Neural progenitor cell (in vitro differentiated cells): Measurements from ENCODE around the gene DDX39B. TPM values are rescaled to one million over a fixed set of nuclear protein-coding genes. Genes with fewer than 3 reads are reported as not detected.

Experiments
- DNase-seq: peaks from one replicate; pipeline ENCODE4 v3.0.0-alpha.2; 2016; ENCODE audit warnings: low spot score
- H2AFZ ChIP-seq: fragments of 200-600 bp; sonication (generic); replicated peaks from 2 replicates; pipeline ENCODE4 v1.6.1; 2016; ENCODE audit warnings: antibody characterized with exemption
- H3F3A ChIP-seq: fragments of 200-600 bp; sonication (generic); 2 replicates; pipeline ENCODE4 v1.6.1; 2016; ENCODE audit warnings: antibody characterized with exemption, low read depth
- H3K27ac ChIP-seq: fragments of 200-600 bp; sonication (generic); 2 replicates; pipeline ENCODE4 v1.5.1; 2016; ENCODE audit warnings: mild to moderate bottlenecking
- H3K27me3 ChIP-seq: fragments of 200-600 bp; sonication (generic); 2 replicates; pipeline ENCODE4 v1.6.1; 2016; ENCODE audit warnings: mild to moderate bottlenecking, moderate library complexity
- H3K36me3 ChIP-seq: fragments of 200-600 bp; sonication (generic); 2 replicates; pipeline ENCODE4 v1.5.1; 2016
- H3K4me1 ChIP-seq: fragments of 200-600 bp; sonication (generic); 2 replicates; pipeline ENCODE4 v1.6.1; 2016; ENCODE audit warnings: mixed run types
- H3K4me2 ChIP-seq: fragments of 200-600 bp; sonication (generic); 2 replicates; pipeline ENCODE4 v1.6.1; 2016
- H3K4me3 ChIP-seq: fragments of 200-600 bp; sonication (generic); 2 replicates; pipeline ENCODE4 v1.5.1; 2016
- H3K79me2 ChIP-seq: fragments of 200-600 bp; sonication (generic); 2 replicates; pipeline ENCODE4 v1.6.1; 2016; ENCODE audit warnings: low read depth
- H3K9ac ChIP-seq: fragments of 200-600 bp; sonication (generic); 2 replicates; pipeline ENCODE4 v1.6.1; 2016
- H3K9me3 ChIP-seq: fragments of 200-600 bp; sonication (generic); 2 replicates; pipeline ENCODE4 v1.5.1; 2016; ENCODE audit warnings: low read depth
- H4K20me1 ChIP-seq: fragments of 200-600 bp; sonication (generic); 2 replicates; pipeline ENCODE4 v1.6.1; 2016; ENCODE audit warnings: low read depth
- H3K27ac Mint-ChIP-seq: 3 replicates; pipeline ENCODE4 v1.8.0; 2021; ENCODE audit warnings: mixed read lengths
- H3K27me3 Mint-ChIP-seq: 2 replicates; pipeline ENCODE4 v1.8.0; 2022; ENCODE audit warnings: low read depth, mild to moderate bottlenecking, inconsistent platforms, moderate library complexity, mixed read lengths; ENCODE audit not compliant: insufficient read depth
- H3K36me3 Mint-ChIP-seq: 3 replicates; pipeline ENCODE4 v1.8.0; 2021; ENCODE audit warnings: mixed read lengths
- H3K4me1 Mint-ChIP-seq: 3 replicates; pipeline ENCODE4 v1.8.0; 2021; ENCODE audit warnings: mixed read lengths
- H3K4me3 Mint-ChIP-seq: 3 replicates; pipeline ENCODE4 v1.8.0; 2021; ENCODE audit warnings: mild to moderate bottlenecking, moderate library complexity, mixed read lengths
- H3K9me3 Mint-ChIP-seq: 3 replicates; pipeline ENCODE4 v1.8.0; 2020; ENCODE audit warnings: mixed read lengths
- CTCF ChIP-seq: fragments of 200-600 bp; sonication (generic); IDR thresholded peaks from 2 replicates; pipeline ENCODE4 v1.5.1; 2017; ENCODE audit warnings: antibody characterized with exemption, mild to moderate bottlenecking
- EZH2 ChIP-seq: fragments of 200-600 bp; sonication (generic); IDR thresholded peaks from 2 replicates; pipeline ENCODE4 v1.6.1; 2017; ENCODE audit warnings: antibody characterized with exemption, mild to moderate bottlenecking, moderate library complexity
- EZH2phosphoT487 ChIP-seq: fragments of 200-600 bp; sonication (generic); IDR thresholded peaks from 2 replicates; pipeline ENCODE4 v1.6.1; 2017; ENCODE audit warnings: antibody characterized with exemption
- total RNA-seq: library from RNA; depleted of rRNA; stranded (reverse); fragments of >200 nt; gene quantifications from 2 replicates; pipeline ENCODE4 v1.2.3, GENCODE V29; 2015; ENCODE audit warnings: low replicate concordance

Gene DDX39B
- total RNA-seq, 1 donor from 2014 or later, result 493 TPM

DNA sequence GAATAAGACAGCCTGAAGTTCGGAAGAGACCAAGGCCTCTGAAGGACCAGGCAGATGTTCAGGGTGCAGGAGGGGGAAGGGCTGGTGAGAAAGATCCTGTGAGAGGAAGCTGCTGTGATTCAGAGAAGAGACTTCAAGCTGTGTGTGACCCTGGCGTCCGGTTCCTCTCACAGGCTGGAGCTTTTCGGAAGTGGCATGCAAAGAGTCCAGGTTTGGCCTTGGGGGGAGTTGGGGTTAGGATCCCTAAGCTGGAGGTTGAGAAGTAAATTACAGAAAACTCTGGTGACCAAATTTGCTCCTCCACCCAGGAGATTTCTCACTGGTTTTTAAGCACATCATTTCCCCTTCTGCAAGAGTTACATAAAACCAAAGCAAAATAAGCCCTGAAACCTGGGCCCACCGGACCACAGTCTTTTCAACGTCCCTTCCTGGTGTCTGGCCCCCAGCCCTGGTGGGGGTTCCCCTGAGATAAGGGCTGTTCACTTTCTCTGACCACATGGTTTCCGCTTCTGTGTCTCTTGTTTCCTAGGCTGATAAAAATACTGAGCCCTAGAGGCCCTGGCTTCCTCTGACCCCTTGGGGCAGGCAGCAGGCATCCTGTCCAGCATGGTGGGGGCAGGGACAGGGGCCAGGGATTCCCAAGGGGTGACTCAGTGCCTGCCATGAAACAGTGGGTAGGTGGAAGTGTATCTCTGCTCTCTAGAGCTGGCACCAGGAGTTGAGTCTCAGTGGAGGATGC lies 18.3 kb upstream of the DDX39B start:
- Histone ChIP-seq H4K20me1 (no peaks in the 10 kb centered on the region), H3K9me3 (no peaks in the 10 kb centered on the region), H3K36me3 (no peaks in the 10 kb centered on the region), H3K27ac (no peak overlapping the region), H3K4me3 (no peak overlapping the region), H2AFZ (no peak overlapping the region), H3K9ac (no peak overlapping the region), H3K79me2 (no peaks in the 10 kb centered on the region), H3K27me3 (no peaks in the 10 kb centered on the region), H3K4me1 (no peaks in the 10 kb centered on the region), H3F3A (no peaks in the 10 kb centered on the region), H3K4me2 (no peak overlapping the region)
- DNase-seq, result no peak
- Mint-ChIP-seq H3K4me3 (no peak overlapping the region), H3K27me3 (no peaks in the 10 kb centered on the region), H3K4me1 (no peaks in the 10 kb centered on the region), H3K27ac (no peak overlapping the region), H3K9me3 (no peaks in the 10 kb centered on the region), H3K36me3 (peaks cover 12% of the 10 kb centered on the region)
- TF ChIP-seq CTCF (no peak), EZH2phosphoT487 (no peak), EZH2 (no peak)

DNA sequence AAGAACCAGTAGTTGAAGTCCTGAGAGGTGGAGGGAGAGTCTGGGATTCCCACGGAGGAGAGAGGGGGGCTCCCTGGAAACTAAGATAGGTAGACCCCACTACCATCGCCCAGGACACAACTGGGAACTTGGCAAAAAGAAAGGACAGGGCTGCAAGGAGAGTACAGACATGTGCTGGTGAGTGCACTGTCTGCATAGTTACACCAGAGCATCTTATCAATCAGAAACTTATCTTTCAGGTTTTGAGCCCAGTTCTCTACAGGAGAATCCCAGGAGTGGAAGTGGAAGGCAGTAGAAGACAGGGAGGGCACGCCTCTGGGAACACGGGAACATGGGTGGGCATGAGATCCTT lies 17.8 kb upstream of the DDX39B start:
- TF ChIP-seq CTCF (no peak), EZH2phosphoT487 (no peak), EZH2 (no peak)
- Histone ChIP-seq H3K36me3 (no peaks in the 10 kb centered on the region), H3K4me2 (no peak overlapping the region), H3K9me3 (no peaks in the 10 kb centered on the region), H3K27me3 (no peaks in the 10 kb centered on the region), H3K9ac (no peak overlapping the region), H4K20me1 (no peaks in the 10 kb centered on the region), H3K4me3 (no peak overlapping the region), H3F3A (no peaks in the 10 kb centered on the region), H3K79me2 (peaks cover 1% of the 10 kb centered on the region), H3K27ac (no peak overlapping the region), H2AFZ (no peak overlapping the region), H3K4me1 (no peaks in the 10 kb centered on the region)
- Mint-ChIP-seq H3K36me3 (peaks cover 12% of the 10 kb centered on the region), H3K9me3 (no peaks in the 10 kb centered on the region), H3K27me3 (no peaks in the 10 kb centered on the region), H3K27ac (no peak overlapping the region), H3K4me3 (no peak overlapping the region), H3K4me1 (no peaks in the 10 kb centered on the region)
- no peak for DNase-seq

GRCh38 chr6:31558631-31559500 lies 17.1 kb upstream of the DDX39B start:
- peaks cover 12% of the 10 kb centered on the region for H3K36me3 Mint-ChIP-seq
- Histone ChIP-seq H3K4me1 (no peaks in the 10 kb centered on the region), H3K36me3 (no peaks in the 10 kb centered on the region), H3K4me3 (no peak overlapping the region), H3K27me3 (no peaks in the 10 kb centered on the region), H3K9me3 (no peaks in the 10 kb centered on the region), H3K79me2 (peaks cover 3% of the 10 kb centered on the region), H3K4me2 (no peak overlapping the region), H3K27ac (no peak overlapping the region), H2AFZ (no peak overlapping the region), H4K20me1 (no peaks in the 10 kb centered on the region), H3F3A (no peaks in the 10 kb centered on the region), H3K9ac (no peak overlapping the region)
- H3K9me3 Mint-ChIP-seq, result no peaks in the 10 kb centered on the region
- TF ChIP-seq CTCF (no peak), EZH2 (no peak), EZH2phosphoT487 (no peak)
- no peak overlapping the region for H3K4me3 Mint-ChIP-seq
- no peaks in the 10 kb centered on the region for H3K27me3 Mint-ChIP-seq
- H3K4me1 Mint-ChIP-seq, result no peaks in the 10 kb centered on the region
- H3K27ac Mint-ChIP-seq, result no peak overlapping the region
- DNase-seq, result no peak
